HepG2 (cell line): Measurements from ENCODE around the gene DAB1.

Experiments
- DPF2 ChIP-seq: sonication (generic); formaldehyde crosslinking; IDR thresholded peaks from 2 replicates; pipeline ENCODE4 v1.4.0; 2020; ENCODE audit warnings: mild to moderate bottlenecking, low read depth, missing genetic modification reagents, borderline replicate concordance
- PCBP1 ChIP-seq: fragments of 200-400 bp; formaldehyde crosslinking; IDR thresholded peaks from 2 replicates; pipeline ENCODE4 v1.6.1; 2017; ENCODE audit warnings: mild to moderate bottlenecking, low read depth, low read length, borderline replicate concordance
- REST ChIP-seq, 2 experiments: IDR thresholded peaks; 2 replicates each; pipeline ENCODE4 v1.6.1; 2011 to 2012; ENCODE audit warnings: low read length in 2 of 2, borderline replicate concordance in 1 of 2, low read depth in 1 of 2, mild to moderate bottlenecking in 1 of 2, moderate library complexity in 1 of 2
- SRF ChIP-seq: IDR thresholded peaks from 2 replicates; pipeline ENCODE4 v1.6.1; 2011; ENCODE audit warnings: mild to moderate bottlenecking, low read depth, low read length, moderate library complexity
- ZNF556 ChIP-seq: sonication (generic); formaldehyde crosslinking; IDR thresholded peaks from 2 replicates; pipeline ENCODE4 v1.4.0; 2020; ENCODE audit warnings: mild to moderate bottlenecking, missing genetic modification reagents, borderline replicate concordance

GRCh38 chr1:57311006-57311405 lies 112.9 kb downstream of the DAB1 start:
- no peak for TF ChIP-seq ZNF556 (CRISPR knock-in tag)
- no peak for TF ChIP-seq REST (IDR thresholded peaks at IDR 0.05; ENCODE audit: borderline replicate concordance in 1 of 2, low read depth in 1 of 2, low read length in 2 of 2)
- no peak for TF ChIP-seq PCBP1
- TF ChIP-seq DPF2 (CRISPR knock-in tag), result no peak
- TF ChIP-seq SRF, result no peak
